Ramos (cell line): ENCODE measurements around the gene TUBGCP3.

Experiments
- in situ Hi-C: fragments of 300-500 bp; cut with MboI; formaldehyde crosslinking; loops from one replicate; pipeline ENCODE4 v1.14.3; 2022; ENCODE audit warnings: low sequenced_read_pairs; ENCODE audit not compliant: unreplicated experiment

TUBGCP3 gene

GRCh38 chr13:112462408-112462807 lies 125.5 kb downstream of the TUBGCP3 start:
- in situ Hi-C loops: no loop called here

- in situ Hi-C loops: no loop called here
Observed at GRCh38 chr13:112457485-112457884, 130.5 kb downstream of the TUBGCP3 start.

GRCh38 chr13:112457081-112457480 lies 130.9 kb downstream of the TUBGCP3 start:
- in situ Hi-C loops: no loop called here

DNA sequence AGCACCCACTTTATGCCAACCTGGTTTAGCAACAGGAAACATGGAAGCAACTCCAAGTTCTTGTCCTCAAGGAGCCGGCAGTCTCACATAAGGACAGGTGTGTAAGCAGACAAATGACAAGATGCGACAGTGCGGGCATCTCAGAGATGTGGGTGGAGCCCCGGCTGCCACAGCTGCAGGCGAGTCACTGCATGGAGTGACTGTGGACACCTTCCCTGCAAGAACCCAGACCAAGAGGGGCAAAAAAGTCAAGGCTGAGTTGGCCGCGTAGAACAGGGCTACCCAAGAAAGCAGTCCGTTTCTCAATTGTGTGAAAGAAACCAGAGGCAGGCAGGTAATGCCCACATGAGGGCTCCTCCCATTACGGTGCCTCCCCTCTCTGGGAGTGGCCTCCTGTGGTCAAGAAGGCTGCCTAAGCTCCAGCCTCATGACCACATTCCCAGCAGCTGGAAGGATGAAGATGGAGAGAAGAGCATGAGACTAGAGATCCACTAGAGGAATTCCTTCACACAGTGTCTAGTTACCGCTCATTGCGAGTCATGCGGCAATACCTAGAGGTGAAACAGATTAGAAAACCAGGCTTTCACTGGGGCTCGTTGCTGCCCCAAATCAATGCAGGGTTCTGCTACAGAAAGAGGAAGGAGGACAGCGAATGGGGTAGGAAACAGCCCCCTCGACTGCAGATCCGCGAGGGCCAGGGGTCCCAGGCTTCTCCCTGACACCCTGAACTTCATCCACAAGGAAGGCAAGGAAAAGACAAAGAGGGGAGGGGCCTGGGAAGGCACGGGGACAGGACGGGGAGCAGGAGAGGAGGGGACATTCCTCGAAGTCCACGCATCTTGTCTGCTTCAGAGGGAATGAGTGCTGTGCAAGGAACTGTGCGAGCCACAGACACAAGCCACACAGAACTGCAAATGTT lies 131.6 kb downstream of the TUBGCP3 start:
- in situ Hi-C loops: no loop called here

DNA sequence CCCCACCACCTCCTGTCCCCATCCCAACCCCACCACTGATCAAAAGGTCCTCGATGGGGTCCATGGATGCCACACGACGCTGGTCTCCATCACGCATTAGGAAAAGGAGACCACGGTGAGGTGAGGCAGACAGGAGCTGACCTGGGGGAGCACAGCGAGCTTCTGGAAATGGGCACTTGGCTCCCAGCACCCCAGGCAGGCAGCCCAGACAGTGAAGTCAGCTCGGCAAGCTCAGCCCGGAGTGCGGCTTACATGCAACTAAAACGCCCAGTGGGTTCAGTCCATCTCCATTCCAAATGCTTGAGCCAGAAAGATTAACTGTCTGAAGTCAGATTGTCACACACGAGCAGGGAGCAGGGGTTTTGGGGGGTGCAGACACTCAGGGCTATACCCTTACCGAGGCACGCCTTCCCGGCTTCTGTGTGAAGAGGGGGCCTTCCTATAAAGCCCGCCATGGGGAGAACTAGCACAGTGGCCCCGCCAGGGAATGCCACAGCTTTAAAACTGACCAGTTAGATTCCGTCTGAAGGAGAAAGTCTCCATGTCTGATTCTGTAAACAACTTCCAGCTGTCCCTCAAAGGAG lies 132.4 kb downstream of the TUBGCP3 start:
- in situ Hi-C loops: no loop called here

DNA sequence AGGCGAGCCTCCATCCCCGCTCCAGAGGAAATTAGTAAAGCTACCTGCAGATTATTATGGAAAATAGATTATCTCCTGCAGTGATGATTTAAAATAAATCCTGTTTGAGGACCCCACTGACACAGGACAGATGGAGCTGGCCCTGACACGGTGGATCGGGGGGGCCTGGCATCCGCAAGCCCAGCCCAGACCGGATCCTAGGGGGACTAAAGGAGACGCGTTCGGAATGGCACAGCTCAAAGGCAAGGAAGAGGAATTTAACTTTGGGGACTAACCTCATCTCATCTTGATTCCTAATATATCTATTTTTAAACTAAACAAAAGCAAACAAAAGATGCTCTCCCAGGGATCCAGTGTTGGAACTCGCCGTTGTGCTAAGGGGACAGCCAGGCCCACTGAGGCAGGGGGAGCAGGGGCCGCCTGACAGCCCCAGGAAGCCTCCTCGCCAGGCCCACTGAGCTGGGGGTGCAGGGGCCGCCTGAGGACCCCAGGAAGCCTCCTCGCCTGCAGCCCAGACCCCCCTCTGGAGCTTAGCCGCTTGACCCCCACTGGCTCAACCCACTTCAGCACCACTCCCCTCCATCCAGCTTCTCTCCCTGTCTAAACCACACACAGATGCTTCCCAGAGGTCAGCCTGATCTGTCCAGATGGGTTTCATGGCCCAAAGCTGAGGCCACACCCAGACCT lies 133.2 kb downstream of the TUBGCP3 start:
- in situ Hi-C loops: no loop called here

GRCh38 chr13:112453874-112454647 lies 133.9 kb downstream of the TUBGCP3 start:
- in situ Hi-C loops: no loop called here

DNA sequence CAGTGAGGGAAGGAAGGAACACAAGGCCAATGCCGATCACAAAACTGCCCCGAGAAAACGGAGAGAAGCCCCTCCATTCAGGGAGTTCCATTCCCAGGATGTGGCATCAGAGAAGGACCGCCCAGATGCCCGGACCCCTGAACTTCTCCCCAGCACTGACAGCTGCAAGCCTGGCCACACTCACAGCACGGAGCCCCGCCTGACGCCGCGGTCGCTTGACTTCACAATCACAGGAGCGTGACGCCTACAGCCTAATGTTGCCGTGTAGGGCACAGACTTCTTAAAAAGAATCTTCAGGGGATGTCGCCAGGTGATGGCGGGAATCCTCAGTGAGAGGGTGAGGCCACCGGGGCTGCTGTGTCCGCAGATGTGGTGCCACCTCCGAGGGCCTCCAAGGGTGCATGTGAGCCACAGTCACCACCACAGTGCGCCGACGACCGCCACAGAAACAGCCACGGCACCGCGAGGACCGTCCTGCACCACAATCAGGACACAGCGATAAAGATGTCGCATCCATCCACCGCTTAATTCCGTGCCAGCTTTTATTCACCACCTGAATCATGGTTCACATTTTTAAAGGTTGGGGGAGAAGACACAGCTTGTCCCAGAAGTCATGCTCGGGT lies 134.6 kb downstream of the TUBGCP3 start:
- in situ Hi-C loops: no loop called here

DNA sequence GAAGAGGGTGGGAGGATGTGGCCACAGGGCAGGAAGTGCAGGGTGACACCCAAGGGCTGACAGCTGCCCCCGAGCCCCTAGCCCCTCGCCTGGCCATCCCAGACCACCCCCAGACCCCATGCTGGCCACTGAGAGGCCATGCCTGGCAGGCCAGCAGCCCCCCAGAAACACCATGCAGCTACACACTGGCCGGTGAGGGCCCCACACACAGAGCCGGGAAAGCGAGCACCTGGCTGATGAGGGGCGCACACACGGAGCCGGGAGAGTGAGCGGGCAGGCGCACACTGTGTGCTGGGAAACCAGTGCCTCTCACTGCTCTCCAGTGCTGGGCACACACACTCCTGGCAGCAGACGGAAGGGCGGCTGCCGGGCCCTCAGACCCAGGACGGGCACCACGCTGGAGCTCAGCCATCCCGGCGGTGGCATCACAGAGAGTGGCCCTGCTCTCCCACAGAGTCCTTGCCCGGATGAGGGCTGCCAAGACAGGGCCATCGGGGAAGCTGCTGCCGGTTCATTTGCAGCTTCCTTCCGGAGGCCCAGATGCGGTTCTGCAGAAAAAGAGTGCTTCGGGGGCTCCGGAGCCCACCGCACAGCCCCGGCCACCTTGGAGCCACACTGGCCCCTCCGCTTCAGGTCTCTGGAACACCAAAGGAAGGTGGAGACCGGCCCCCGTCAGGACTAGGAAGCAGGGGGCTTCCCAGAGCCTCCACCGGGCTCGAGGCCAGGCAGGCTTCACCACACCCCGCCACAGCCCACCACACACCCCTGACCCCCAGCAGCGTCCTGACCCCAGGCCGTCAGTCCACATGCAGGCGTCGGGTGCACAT lies 135.4 kb downstream of the TUBGCP3 start:
- in situ Hi-C loops: no loop called here

DNA sequence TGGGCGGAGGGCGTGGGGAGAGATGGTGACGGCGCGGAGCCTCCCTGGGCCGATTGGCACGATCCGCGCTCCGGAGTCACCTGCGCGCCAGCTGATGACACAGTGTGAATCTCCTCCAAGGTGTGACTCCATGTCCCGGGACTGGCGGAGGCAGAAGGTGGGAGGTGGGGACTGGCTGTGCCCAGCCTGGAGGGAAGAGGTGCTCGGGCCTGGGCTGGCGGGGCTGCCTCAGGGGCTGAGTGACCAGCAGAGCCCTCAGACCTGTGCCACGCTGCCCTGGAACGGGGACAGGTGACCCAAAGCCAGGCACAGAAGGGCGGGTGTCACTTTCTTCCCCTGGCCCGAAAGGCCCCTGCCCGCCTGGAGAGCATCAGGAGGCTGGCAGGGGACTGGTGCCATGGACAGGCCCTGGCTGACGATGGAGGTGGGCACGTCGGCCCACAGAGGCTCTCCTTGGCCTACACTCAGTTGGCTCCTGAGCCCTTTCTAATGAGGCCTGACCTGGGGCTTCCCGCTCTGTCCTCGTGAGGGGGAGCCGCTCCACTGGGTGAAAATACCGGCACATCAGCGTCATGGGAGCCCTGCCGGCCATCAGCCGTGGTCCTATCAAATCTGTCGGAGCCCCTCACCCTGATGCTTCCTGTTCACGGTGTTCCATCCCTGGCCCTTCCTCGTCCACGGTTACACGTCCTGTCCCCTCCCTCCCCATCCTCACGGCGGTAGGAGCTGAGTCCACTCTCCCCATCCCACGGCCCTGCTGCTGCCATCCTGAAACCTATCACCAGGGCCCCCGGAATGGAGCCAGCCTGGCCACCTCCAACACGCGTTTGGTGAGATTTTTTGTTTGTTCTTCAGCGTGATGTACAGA lies 136.2 kb downstream of the TUBGCP3 start:
- in situ Hi-C loops: no loop called here

- in situ Hi-C loops: no loop called here
Observed at GRCh38 chr13:112450904-112451240, 137.1 kb downstream of the TUBGCP3 start.

DNA sequence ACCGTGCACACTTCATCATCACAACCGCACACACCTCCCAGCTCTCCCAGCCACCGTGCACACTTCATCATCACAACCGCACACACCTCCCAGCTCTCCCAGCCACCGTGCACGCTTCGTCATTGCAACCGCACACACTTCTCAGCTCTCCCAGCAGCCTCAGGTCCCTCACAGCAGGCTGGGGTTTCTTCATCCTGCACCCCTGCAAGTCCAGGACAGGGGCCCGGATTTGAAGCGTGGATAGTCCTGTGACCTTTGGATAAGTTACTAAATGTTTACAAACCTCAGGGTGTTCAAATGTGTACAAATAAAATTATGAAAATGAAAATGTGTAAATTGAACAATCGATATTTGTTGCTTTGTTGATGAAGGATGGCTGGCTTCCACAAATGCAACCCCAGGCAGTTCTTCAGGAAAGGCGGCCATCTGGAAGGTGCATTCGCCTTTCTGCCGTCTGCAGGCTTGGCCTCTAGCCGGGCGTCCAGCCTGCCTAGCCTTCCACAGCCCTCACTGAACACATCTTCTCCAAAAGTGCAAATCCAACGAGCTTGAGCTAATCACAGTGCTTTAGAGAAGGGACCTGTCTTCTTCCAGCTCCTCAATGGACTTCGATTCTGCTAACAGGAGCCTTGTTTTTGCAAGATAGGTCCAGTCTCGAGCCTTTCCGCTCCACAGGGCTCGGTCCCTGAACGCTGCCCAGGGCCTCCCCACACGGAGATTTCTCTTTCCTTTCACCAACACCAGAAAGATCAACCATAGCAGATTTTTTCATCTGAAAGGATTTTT lies 137.6 kb downstream of the TUBGCP3 start:
- in situ Hi-C loops: no loop called here

GRCh38 chr13:112449545-112449930 lies 138.4 kb downstream of the TUBGCP3 start:
- in situ Hi-C loops: loop anchor here (25.0 kb wide), 1 partner anchor 987 kb away; no protein-coding TSS in a partner anchor

DNA sequence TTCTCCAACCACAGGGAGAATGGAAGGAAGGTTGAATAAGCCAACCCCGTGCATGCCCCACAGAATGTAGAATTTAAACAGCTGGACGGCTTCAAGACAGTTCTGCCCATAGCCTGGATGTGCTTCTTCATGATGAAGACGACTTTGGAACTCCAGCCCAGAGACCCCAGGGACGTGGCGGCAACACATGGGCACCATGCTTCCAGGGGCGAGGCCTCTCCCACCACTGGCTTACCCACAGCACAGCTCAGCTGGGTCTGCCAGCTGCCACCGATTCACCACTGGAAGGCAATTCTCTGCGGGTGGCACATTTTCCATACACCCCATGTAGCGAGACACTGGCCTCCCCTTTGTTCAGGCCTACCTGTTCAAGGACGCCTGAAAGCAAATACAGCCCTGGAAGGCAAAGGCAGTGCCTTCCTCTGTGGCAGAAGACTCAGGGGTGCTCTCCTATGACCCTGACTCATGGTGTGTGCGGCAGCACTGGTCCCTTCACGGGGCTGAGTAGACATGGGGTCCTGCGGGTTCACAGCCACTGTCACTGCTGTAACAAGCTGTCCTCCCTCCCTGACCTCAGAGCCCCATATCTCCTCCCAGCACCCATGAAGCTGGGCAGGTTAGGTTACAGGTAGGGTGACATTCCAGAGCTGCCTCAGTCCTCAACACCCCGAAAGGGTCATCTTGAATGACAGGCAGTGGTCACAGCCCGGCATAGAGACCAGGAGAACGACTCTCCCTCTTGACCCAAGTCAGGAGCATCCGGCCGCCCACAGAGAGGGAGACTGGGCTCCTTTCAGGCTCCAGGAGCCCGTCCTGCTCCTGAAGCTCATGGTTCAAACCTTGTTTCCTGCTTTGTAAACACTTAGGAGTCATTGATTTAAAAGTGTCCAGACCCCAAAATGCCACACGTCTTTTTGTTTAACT lies 139.1 kb downstream of the TUBGCP3 start:
- in situ Hi-C loops: loop anchor here (25.0 kb wide), 1 partner anchor 987 kb away; no protein-coding TSS in a partner anchor

GRCh38 chr13:112447761-112448603 lies 140.0 kb downstream of the TUBGCP3 start:
- in situ Hi-C loops: loop anchor here (25.0 kb wide), 1 partner anchor 986 kb away; no protein-coding TSS in a partner anchor
